Neural cell (in vitro differentiated cells): ENCODE results near the gene INSRR. TPM values are rescaled to one million over a fixed set of nuclear protein-coding genes. Genes with fewer than 3 reads are reported as not detected.

ENCODE experiments used
- H2AFZ ChIP-seq: fragments of 200-600, 300-800 bp; sonication (generic), shearing (Covaris generic); 2 replicates; pipeline ENCODE4 v1.6.0; 2014; ENCODE audit warnings: low read depth, mild to moderate bottlenecking, antibody characterized with exemption, low read length, moderate library complexity
- H3F3A ChIP-seq: fragments of 200-600 bp; shearing (Covaris generic); 2 replicates; pipeline ENCODE4 v1.6.1; 2016; ENCODE audit warnings: mild to moderate bottlenecking, moderate library complexity, mixed read lengths, antibody characterized with exemption, low read length; ENCODE audit not compliant: insufficient read depth, poor library complexity, severe bottlenecking
- H3K27ac ChIP-seq: fragments of 200-600, 300-800 bp; sonication (generic), shearing (Covaris generic); 2 replicates; pipeline ENCODE4 v1.5.1; 2014; ENCODE audit warnings: mild to moderate bottlenecking, low read length, moderate library complexity
- H3K27me3 ChIP-seq: fragments of 300-800, 200-600 bp; sonication (generic), shearing (Covaris generic); 2 replicates; pipeline ENCODE4 v1.6.0; 2014; ENCODE audit warnings: mild to moderate bottlenecking, low read depth, low read length, moderate library complexity; ENCODE audit not compliant: insufficient read depth
- H3K36me3 ChIP-seq: fragments of 300-800, 200-600 bp; sonication (generic), shearing (Covaris generic); 2 replicates; pipeline ENCODE4 v1.5.1; 2014; ENCODE audit warnings: mild to moderate bottlenecking, antibody characterized with exemption, low read length, moderate library complexity; ENCODE audit not compliant: insufficient read depth
- H3K4me2 ChIP-seq: fragments of 300-800, 200-600 bp; sonication (generic), shearing (Covaris generic); 2 replicates; pipeline ENCODE4 v1.6.0; 2014; ENCODE audit warnings: mild to moderate bottlenecking, low read length
- H3K4me3 ChIP-seq: fragments of 300-800, 200-600 bp; sonication (generic), shearing (Covaris generic); 2 replicates; pipeline ENCODE4 v1.5.1; 2014; ENCODE audit warnings: mild to moderate bottlenecking, low read length, moderate library complexity
- H3K79me2 ChIP-seq: fragments of 200-600 bp; shearing (Covaris generic); replicated peaks from 2 replicates; pipeline ENCODE4 v1.6.0; 2014; ENCODE audit warnings: mild to moderate bottlenecking, low read length, moderate library complexity; ENCODE audit not compliant: insufficient read depth
- H3K9ac ChIP-seq: fragments of 300-800, 200-600 bp; sonication (generic), shearing (Covaris generic); 2 replicates; pipeline ENCODE4 v1.6.1; 2016; ENCODE audit warnings: mild to moderate bottlenecking, low read length, mixed read lengths
- H3K9me2 ChIP-seq: fragments of 200-600 bp; shearing (Covaris generic); 2 replicates; pipeline ENCODE4 v1.6.1; 2016; ENCODE audit warnings: mild to moderate bottlenecking, low read length, mixed read lengths; ENCODE audit not compliant: insufficient read depth
- H3K9me3 ChIP-seq: fragments of 200-600, 300-800 bp; sonication (generic), shearing (Covaris generic); 2 replicates; pipeline ENCODE4 v1.6.1; 2016; ENCODE audit warnings: mild to moderate bottlenecking, mixed run types, low read length, moderate library complexity, mixed read lengths
- H4K20me1 ChIP-seq: fragments of 200-600 bp; shearing (Covaris generic); 2 replicates; pipeline ENCODE4 v1.6.1; 2016; ENCODE audit warnings: mild to moderate bottlenecking, mixed run types; ENCODE audit not compliant: insufficient read depth
- CTCF ChIP-seq: fragments of 450-650 bp; IDR thresholded peaks from 2 replicates; pipeline ENCODE4 v1.5.1; 2014; ENCODE audit warnings: antibody characterized with exemption, mild to moderate bottlenecking, moderate library complexity; ENCODE audit not compliant: poor library complexity, severe bottlenecking
- EP300 ChIP-seq: fragments of 450-650 bp; conservative IDR thresholded peaks from 2 replicates; pipeline ENCODE4 v1.6.1; 2014; ENCODE audit warnings: antibody characterized with exemption, mild to moderate bottlenecking, moderate library complexity; ENCODE audit not compliant: poor library complexity, severe bottlenecking
- EZH2 ChIP-seq: fragments of 200-600, 300-800 bp; shearing (Covaris generic), sonication (generic); IDR thresholded peaks from 2 replicates; pipeline ENCODE4 v1.6.1; 2014; ENCODE audit warnings: antibody characterized with exemption, low read length, borderline replicate concordance, mild to moderate bottlenecking; ENCODE audit not compliant: insufficient read depth, poor library complexity, severe bottlenecking
- MXI1 ChIP-seq: fragments of 450-650 bp; conservative IDR thresholded peaks from 2 replicates; pipeline ENCODE4 v1.6.1; 2014; ENCODE audit warnings: antibody characterized with exemption, mild to moderate bottlenecking; ENCODE audit not compliant: poor library complexity, severe bottlenecking
- POLR2AphosphoS5 ChIP-seq: IDR thresholded peaks from 2 replicates; pipeline ENCODE4 v1.6.1; 2012
- RAD21 ChIP-seq: fragments of 450-650 bp; conservative IDR thresholded peaks from 2 replicates; pipeline ENCODE4 v1.6.1; 2014; ENCODE audit warnings: antibody characterized with exemption, mild to moderate bottlenecking, moderate library complexity
- REST ChIP-seq: IDR thresholded peaks from 2 replicates; pipeline ENCODE4 v1.6.1; 2012; ENCODE audit warnings: borderline replicate concordance
- SMC3 ChIP-seq: fragments of 450-650 bp; conservative IDR thresholded peaks from 2 replicates; pipeline ENCODE4 v1.6.1; 2014; ENCODE audit warnings: antibody characterized with exemption, mild to moderate bottlenecking, moderate library complexity; ENCODE audit not compliant: poor library complexity
- TAF1 ChIP-seq: IDR thresholded peaks from 2 replicates; pipeline ENCODE4 v1.6.1; 2012; ENCODE audit warnings: low read depth
- polyA plus RNA-seq: library from polyadenylated mRNA; depleted of rRNA; stranded (reverse); fragments of >200 nt; gene quantifications from 2 replicates; pipeline ENCODE4 v1.2.3, GENCODE V29; 2014

Gene INSRR
- polyA plus RNA-seq, 1 donor from 2014 or later, result 3.0 TPM

GRCh38 chr1:156852418-156852874 lies 6.5 kb downstream of the INSRR start:
- Histone ChIP-seq H3K4me2 (no peak overlapping the region), H4K20me1 (no peaks in the 10 kb centered on the region), H3F3A (no peaks in the 10 kb centered on the region), H3K9me2 (no peaks in the 10 kb centered on the region), H3K27ac (no peak overlapping the region), H3K27me3 (peaks cover 25% of the 10 kb centered on the region), H3K9me3 (no peaks in the 10 kb centered on the region), H3K4me3 (no peak overlapping the region), H3K79me2 (no peaks in the 10 kb centered on the region), H3K9ac (no peak overlapping the region), H3K36me3 (no peaks in the 10 kb centered on the region), H2AFZ (no peak overlapping the region)
- no peak for TF ChIP-seq CTCF

GRCh38 chr1:156851779-156852417 lies 7.0 kb downstream of the INSRR start:
- no peak for TF ChIP-seq EP300
- TF ChIP-seq POLR2AphosphoS5, result no peak
- TF ChIP-seq TAF1, result no peak
- no peak for TF ChIP-seq EZH2
- no peak for TF ChIP-seq RAD21
- no peak for TF ChIP-seq SMC3
- no peak for TF ChIP-seq CTCF
- TF ChIP-seq REST, result no peak
- no peak for TF ChIP-seq MXI1
- Histone ChIP-seq H3K27ac (no peak overlapping the region), H3F3A (no peaks in the 10 kb centered on the region), H3K4me2 (no peak overlapping the region), H3K9me3 (no peaks in the 10 kb centered on the region), H3K9me2 (no peaks in the 10 kb centered on the region), H3K9ac (no peak overlapping the region), H3K27me3 (peaks cover 31% of the 10 kb centered on the region), H2AFZ (no peak overlapping the region), H4K20me1 (no peaks in the 10 kb centered on the region), H3K4me3 (no peak overlapping the region), H3K79me2 (no peaks in the 10 kb centered on the region), H3K36me3 (no peaks in the 10 kb centered on the region)
